ENCODE results near the gene GABRR2. TPM values are rescaled to one million over a fixed set of nuclear protein-coding genes. Genes with fewer than 3 reads are reported as not detected.
A peak's percentile ranks its signal among the peaks of the same experiment; 100 is the strongest.

GABRR2 gene
- total and polyA plus RNA-seq, 2 donors, result 0.42 to 0.78 TPM

GRCh38 chr6:89260310-89260709 is 54.8 kb downstream of the GABRR2 start:
- no peak overlapping the region for H3K27ac ChIP-seq (ENCODE audit: low read depth in 1 of 2, low read length in 1 of 2)
- no peaks in the 10 kb centered on the region for H3K9me3 ChIP-seq (ENCODE audit: control insufficient read depth in 2 of 2, insufficient read depth in 1 of 2, low read length in 1 of 2)
- H3K27me3 ChIP-seq (ENCODE audit: control insufficient read depth in 2 of 2, insufficient read depth in 1 of 2, low read length in 1 of 2), result no peaks in the 10 kb centered on the region
- peak in 1 of 9 donors; percentile 19 for DNase-seq (ENCODE audit: low read depth in 6 of 9, low spot score in 9 of 9)
- WGBS, result 31% methylated on average over 4 of the region's 4 CpGs
- no peaks in the 10 kb centered on the region for H3K36me3 ChIP-seq (ENCODE audit: control insufficient read depth in 2 of 2, insufficient read depth in 2 of 2, low read length in 1 of 2)
- H3K4me1 ChIP-seq (ENCODE audit: control insufficient read depth in 2 of 2, insufficient read depth in 2 of 2, low read length in 2 of 2), result peaks cover 9% of the 10 kb centered on the region in 2 donors
- H3K4me3 ChIP-seq (ENCODE audit: low read length in 2 of 2), result no peak overlapping the region

GRCh38 chr6:89258912-89259311 is 56.2 kb downstream of the GABRR2 start:
- Histone ChIP-seq H3K4me3 (ENCODE audit: low read length in 2 of 2) (no peak overlapping the region), H3K27me3 (ENCODE audit: control insufficient read depth in 2 of 2, insufficient read depth in 1 of 2, low read length in 1 of 2) (no peaks in the 10 kb centered on the region), H3K4me1 (ENCODE audit: control insufficient read depth in 2 of 2, insufficient read depth in 2 of 2, low read length in 2 of 2) (peaks cover 9% of the 10 kb centered on the region in 2 donors), H3K36me3 (ENCODE audit: control insufficient read depth in 2 of 2, insufficient read depth in 2 of 2, low read length in 1 of 2) (no peaks in the 10 kb centered on the region), H3K27ac (ENCODE audit: low read depth in 1 of 2, low read length in 1 of 2) (no peak overlapping the region), H3K9me3 (ENCODE audit: control insufficient read depth in 2 of 2, insufficient read depth in 1 of 2, low read length in 1 of 2) (no peaks in the 10 kb centered on the region)
- DNase-seq (ENCODE audit: low read depth in 6 of 9, low spot score in 9 of 9), result no peak
- 93% methylated on average over 3 of the region's 3 CpGs for WGBS

DNA sequence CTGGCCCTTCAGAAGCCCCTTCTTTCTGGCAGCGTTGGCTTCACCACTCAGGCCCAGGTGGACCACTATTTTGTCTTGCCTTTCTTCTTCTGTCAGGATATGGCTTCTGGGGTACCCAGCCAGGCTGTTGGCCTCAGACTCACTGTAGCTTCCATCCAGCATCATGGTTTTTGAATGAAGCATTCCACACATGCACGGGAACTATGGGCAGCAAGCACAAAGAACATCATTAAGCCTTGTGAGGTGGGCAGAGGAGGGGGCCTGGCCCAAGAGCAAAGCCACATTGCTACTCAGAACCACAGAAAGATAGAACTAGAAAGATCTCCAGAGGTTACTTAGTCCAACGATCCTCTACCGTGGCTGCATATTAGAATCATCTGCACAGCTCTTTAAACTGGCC is 57.3 kb downstream of the GABRR2 start:
- Histone ChIP-seq H3K4me1 (ENCODE audit: control insufficient read depth in 2 of 2, insufficient read depth in 2 of 2, low read length in 2 of 2) (peaks cover 9% of the 10 kb centered on the region in 2 donors), H3K27me3 (ENCODE audit: control insufficient read depth in 2 of 2, insufficient read depth in 1 of 2, low read length in 1 of 2) (no peaks in the 10 kb centered on the region), H3K27ac (ENCODE audit: low read depth in 1 of 2, low read length in 1 of 2) (no peak overlapping the region), H3K36me3 (ENCODE audit: control insufficient read depth in 2 of 2, insufficient read depth in 2 of 2, low read length in 1 of 2) (no peaks in the 10 kb centered on the region), H3K4me3 (ENCODE audit: low read length in 2 of 2) (no peak overlapping the region), H3K9me3 (ENCODE audit: control insufficient read depth in 2 of 2, insufficient read depth in 1 of 2, low read length in 1 of 2) (no peaks in the 10 kb centered on the region)
- no peak for DNase-seq (ENCODE audit: low read depth in 6 of 9, low spot score in 9 of 9)
- 84% methylated on average over 4 of the region's 4 CpGs for WGBS

GRCh38 chr6:89257346-89257745 is 57.8 kb downstream of the GABRR2 start:
- H3K27ac ChIP-seq (ENCODE audit: low read depth in 1 of 2, low read length in 1 of 2), result no peak overlapping the region
- H3K36me3 ChIP-seq (ENCODE audit: control insufficient read depth in 2 of 2, insufficient read depth in 2 of 2, low read length in 1 of 2), result no peaks in the 10 kb centered on the region
- peaks cover 9% of the 10 kb centered on the region in 2 donors for H3K4me1 ChIP-seq (ENCODE audit: control insufficient read depth in 2 of 2, insufficient read depth in 2 of 2, low read length in 2 of 2)
- H3K27me3 ChIP-seq (ENCODE audit: control insufficient read depth in 2 of 2, insufficient read depth in 1 of 2, low read length in 1 of 2), result no peaks in the 10 kb centered on the region
- WGBS, result 97% methylated on average over 6 of the region's 6 CpGs
- H3K9me3 ChIP-seq (ENCODE audit: control insufficient read depth in 2 of 2, insufficient read depth in 1 of 2, low read length in 1 of 2), result no peaks in the 10 kb centered on the region
- DNase-seq (ENCODE audit: low read depth in 6 of 9, low spot score in 9 of 9), result no peak
- H3K4me3 ChIP-seq (ENCODE audit: low read length in 2 of 2), result no peak overlapping the region

DNA sequence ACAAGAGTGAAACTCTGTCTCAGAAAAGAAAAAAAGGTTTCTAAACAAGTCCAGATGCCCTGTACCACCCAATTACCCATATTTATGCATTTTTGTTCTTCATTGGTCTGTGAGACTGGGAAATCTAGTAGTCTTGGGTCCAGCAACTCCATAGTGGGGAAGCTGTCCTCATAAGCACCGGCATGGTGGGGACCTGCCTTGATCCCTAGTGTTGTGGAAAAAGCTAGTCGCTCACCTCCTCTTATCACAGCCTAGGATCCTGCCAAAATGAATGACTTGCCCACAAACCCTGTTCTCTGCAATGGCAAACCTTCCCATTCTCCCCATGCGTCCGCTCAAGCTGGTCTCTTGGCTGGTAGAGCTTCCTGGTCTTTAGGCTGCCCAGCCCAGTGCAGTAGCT is 59.7 kb downstream of the GABRR2 start:
- Histone ChIP-seq H3K4me3 (ENCODE audit: low read length in 2 of 2) (no peak overlapping the region), H3K36me3 (ENCODE audit: control insufficient read depth in 2 of 2, insufficient read depth in 2 of 2, low read length in 1 of 2) (no peaks in the 10 kb centered on the region), H3K27ac (ENCODE audit: low read depth in 1 of 2, low read length in 1 of 2) (no peak overlapping the region), H3K4me1 (ENCODE audit: control insufficient read depth in 2 of 2, insufficient read depth in 2 of 2, low read length in 2 of 2) (peaks cover 1 to 2% of the 10 kb centered on the region in 2 donors), H3K27me3 (ENCODE audit: control insufficient read depth in 2 of 2, insufficient read depth in 1 of 2, low read length in 1 of 2) (no peaks in the 10 kb centered on the region), H3K9me3 (ENCODE audit: control insufficient read depth in 2 of 2, insufficient read depth in 1 of 2, low read length in 1 of 2) (no peaks in the 10 kb centered on the region)
- WGBS, result 99% methylated on average over 4 of the region's 4 CpGs
- no peak for DNase-seq (ENCODE audit: low read depth in 6 of 9, low spot score in 9 of 9)

GRCh38 chr6:89254569-89254968 is 60.5 kb downstream of the GABRR2 start:
- no peaks in the 10 kb centered on the region for H3K4me1 ChIP-seq (ENCODE audit: control insufficient read depth in 2 of 2, insufficient read depth in 2 of 2, low read length in 2 of 2)
- H3K27me3 ChIP-seq (ENCODE audit: control insufficient read depth in 2 of 2, insufficient read depth in 1 of 2, low read length in 1 of 2), result no peaks in the 10 kb centered on the region
- H3K27ac ChIP-seq (ENCODE audit: low read depth in 1 of 2, low read length in 1 of 2), result no peak overlapping the region
- H3K36me3 ChIP-seq (ENCODE audit: control insufficient read depth in 2 of 2, insufficient read depth in 2 of 2, low read length in 1 of 2), result no peaks in the 10 kb centered on the region
- H3K9me3 ChIP-seq (ENCODE audit: control insufficient read depth in 2 of 2, insufficient read depth in 1 of 2, low read length in 1 of 2), result no peaks in the 10 kb centered on the region
- H3K4me3 ChIP-seq (ENCODE audit: low read length in 2 of 2), result no peak overlapping the region
- no peak for DNase-seq (ENCODE audit: low read depth in 6 of 9, low spot score in 9 of 9)

- H3K36me3 ChIP-seq (ENCODE audit: control insufficient read depth in 2 of 2, insufficient read depth in 2 of 2, low read length in 1 of 2), result no peaks in the 10 kb centered on the region
- no peaks in the 10 kb centered on the region for H3K4me1 ChIP-seq (ENCODE audit: control insufficient read depth in 2 of 2, insufficient read depth in 2 of 2, low read length in 2 of 2)
- WGBS, result 62% methylated on average over 2 of the region's 2 CpGs
- no peak overlapping the region for H3K4me3 ChIP-seq (ENCODE audit: low read length in 2 of 2)
- no peaks in the 10 kb centered on the region for H3K27me3 ChIP-seq (ENCODE audit: control insufficient read depth in 2 of 2, insufficient read depth in 1 of 2, low read length in 1 of 2)
- H3K9me3 ChIP-seq (ENCODE audit: control insufficient read depth in 2 of 2, insufficient read depth in 1 of 2, low read length in 1 of 2), result no peaks in the 10 kb centered on the region
- no peak overlapping the region for H3K27ac ChIP-seq (ENCODE audit: low read depth in 1 of 2, low read length in 1 of 2)
- no peak for DNase-seq (ENCODE audit: low read depth in 6 of 9, low spot score in 9 of 9)
Observed at GRCh38 chr6:89252907-89253306, 62.2 kb downstream of the GABRR2 start.

- no peak overlapping the region for H3K4me3 ChIP-seq (ENCODE audit: low read length in 2 of 2)
- DNase-seq (ENCODE audit: low read depth in 6 of 9, low spot score in 9 of 9), result no peak
- no peaks in the 10 kb centered on the region for H3K36me3 ChIP-seq (ENCODE audit: control insufficient read depth in 2 of 2, insufficient read depth in 2 of 2, low read length in 1 of 2)
- H3K9me3 ChIP-seq (ENCODE audit: control insufficient read depth in 2 of 2, insufficient read depth in 1 of 2, low read length in 1 of 2), result no peaks in the 10 kb centered on the region
- no peak overlapping the region for H3K27ac ChIP-seq (ENCODE audit: low read depth in 1 of 2, low read length in 1 of 2)
- no peaks in the 10 kb centered on the region for H3K4me1 ChIP-seq (ENCODE audit: control insufficient read depth in 2 of 2, insufficient read depth in 2 of 2, low read length in 2 of 2)
- H3K27me3 ChIP-seq (ENCODE audit: control insufficient read depth in 2 of 2, insufficient read depth in 1 of 2, low read length in 1 of 2), result no peaks in the 10 kb centered on the region
- WGBS, result 97% methylated on average over 10 of the region's 10 CpGs
Observed at GRCh38 chr6:89251976-89252375, 63.1 kb downstream of the GABRR2 start.

DNA sequence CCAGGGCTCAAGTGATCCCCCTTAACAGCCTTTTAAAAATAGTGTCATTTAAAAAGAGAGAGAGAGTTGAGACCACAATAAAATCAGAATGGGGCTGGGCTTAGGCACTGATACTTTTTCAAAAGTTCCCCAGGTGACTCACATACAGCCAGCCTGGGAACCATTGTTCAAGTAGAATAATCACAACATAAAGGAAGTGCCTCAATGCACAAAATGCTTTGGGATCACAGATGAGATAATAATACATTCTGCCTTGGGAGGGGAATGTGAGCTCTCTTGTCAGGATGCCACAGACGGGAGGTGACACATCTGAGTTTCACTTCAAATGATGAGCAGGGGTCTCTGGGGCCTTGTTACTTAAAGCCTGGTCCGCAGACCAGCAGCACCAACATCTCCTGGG is 63.9 kb downstream of the GABRR2 start:
- Histone ChIP-seq H3K36me3 (ENCODE audit: control insufficient read depth in 2 of 2, insufficient read depth in 2 of 2, low read length in 1 of 2) (no peaks in the 10 kb centered on the region), H3K4me1 (ENCODE audit: control insufficient read depth in 2 of 2, insufficient read depth in 2 of 2, low read length in 2 of 2) (no peaks in the 10 kb centered on the region), H3K27ac (ENCODE audit: low read depth in 1 of 2, low read length in 1 of 2) (no peak overlapping the region), H3K27me3 (ENCODE audit: control insufficient read depth in 2 of 2, insufficient read depth in 1 of 2, low read length in 1 of 2) (no peaks in the 10 kb centered on the region), H3K4me3 (ENCODE audit: low read length in 2 of 2) (no peak overlapping the region), H3K9me3 (ENCODE audit: control insufficient read depth in 2 of 2, insufficient read depth in 1 of 2, low read length in 1 of 2) (no peaks in the 10 kb centered on the region)
- no peak for DNase-seq (ENCODE audit: low read depth in 6 of 9, low spot score in 9 of 9)
- WGBS, result 94% methylated on average over 2 of the region's 2 CpGs

DNA sequence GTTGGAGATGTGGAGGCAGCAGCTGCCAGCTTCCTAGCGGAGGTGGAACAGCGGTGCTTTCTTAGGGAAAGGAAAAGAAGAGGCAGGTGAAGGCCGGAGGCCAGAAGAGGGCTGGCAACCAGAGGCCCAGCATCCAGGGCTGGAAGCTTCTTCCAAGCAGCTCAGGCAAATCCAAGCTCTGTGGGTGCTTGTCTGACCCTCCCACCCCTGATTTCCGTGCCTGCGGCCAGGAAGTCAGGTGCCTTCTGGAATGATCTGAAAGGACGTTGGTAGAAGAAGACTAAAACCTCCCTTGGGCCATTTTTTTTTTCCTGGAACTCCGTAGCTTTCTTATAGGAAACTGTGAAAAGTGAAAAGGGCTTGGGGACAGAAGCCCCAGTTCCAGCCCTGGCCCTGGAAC is 64.9 kb downstream of the GABRR2 start:
- DNase-seq (ENCODE audit: low read depth in 6 of 9, low spot score in 9 of 9), result no peak
- H3K27me3 ChIP-seq (ENCODE audit: control insufficient read depth in 2 of 2, insufficient read depth in 1 of 2, low read length in 1 of 2), result no peaks in the 10 kb centered on the region
- H3K4me3 ChIP-seq (ENCODE audit: low read length in 2 of 2), result no peak overlapping the region
- no peaks in the 10 kb centered on the region for H3K9me3 ChIP-seq (ENCODE audit: control insufficient read depth in 2 of 2, insufficient read depth in 1 of 2, low read length in 1 of 2)
- no peaks in the 10 kb centered on the region for H3K4me1 ChIP-seq (ENCODE audit: control insufficient read depth in 2 of 2, insufficient read depth in 2 of 2, low read length in 2 of 2)
- WGBS, result 93% methylated on average over 7 of the region's 7 CpGs
- no peaks in the 10 kb centered on the region for H3K36me3 ChIP-seq (ENCODE audit: control insufficient read depth in 2 of 2, insufficient read depth in 2 of 2, low read length in 1 of 2)
- H3K27ac ChIP-seq (ENCODE audit: low read depth in 1 of 2, low read length in 1 of 2), result no peak overlapping the region

Measured in thymus (tissue), 11 donors.